ENCODE measurements around the gene VTCN1. TPM values are rescaled to one million over a fixed set of nuclear protein-coding genes. Genes with fewer than 3 reads are reported as not detected.

VTCN1 gene
- total and polyA plus RNA-seq, 2 of the 8 experiments (the other 6 are each of a cell fraction or from before 2014, with no cell fraction given): 0.32 TPM; not detected in 1

DNA sequence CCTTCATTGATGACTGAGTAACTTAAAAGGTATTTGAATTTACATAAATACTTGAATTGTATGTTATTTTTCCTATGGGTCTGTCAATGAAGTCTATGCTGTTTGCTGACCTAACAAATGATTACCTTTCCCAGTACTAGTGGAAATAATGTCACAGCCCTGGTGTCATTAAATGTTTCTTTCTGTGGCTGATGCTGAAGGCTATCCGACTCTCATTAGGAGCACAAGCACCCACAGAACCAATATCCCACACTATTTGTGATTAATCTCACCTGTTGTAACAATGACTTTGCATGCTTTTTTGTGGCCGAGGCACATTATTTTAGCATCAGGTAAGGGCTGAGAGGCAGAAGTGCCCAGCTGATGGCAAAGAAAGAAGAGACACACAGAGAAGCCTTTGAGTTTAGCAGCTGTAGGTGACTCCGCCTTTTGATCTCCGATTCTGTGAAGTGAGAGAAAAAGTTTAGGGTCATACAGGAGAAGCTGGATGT lies 63.3 kb downstream of the VTCN1 start:
- no peak for FAIRE-seq
- CTCF ChIA-PET (ENCODE audit: partially characterized antibody): interaction anchor here (0.5 to 2.6 kb wide), 3 partner anchors 13 to 19 kb away, joined by 3 to 6 read pairs (median 3); no protein-coding TSS in a partner anchor

More for the DNA sequence above, 63.3 kb downstream of the VTCN1 start:
- H3K4me1 ChIP-seq (replicated peaks in 1 of 4; ENCODE audit: control insufficient read depth in 3 of 4, insufficient read depth in 4 of 4, low read length in 3 of 4): peaks cover 0 to 6% (median 0%) of the 10 kb centered on the region in 4 experiments; a peak in 1 of 7 replicates
- H3K4me2 ChIP-seq (ENCODE audit: insufficient read depth in 1 of 2, low read depth in 2 of 2, low read length in 2 of 2): no peak overlapping the region
- no peak overlapping the region for H3K4me3 ChIP-seq (ENCODE audit: extremely low read depth in 1 of 4, insufficient read depth in 2 of 4, low read depth in 3 of 4, low read length in 4 of 4)
- TF ChIP-seq YY1 (IDR thresholded peaks at IDR 0.05; ENCODE audit: low read depth, low read length): no peak
- TF ChIP-seq POLR2A (IDR thresholded peaks at IDR 0.05; ENCODE audit: control extremely low read depth in 1 of 2, low read depth in 2 of 2, low read length in 2 of 2): no peak
- no peak for TF ChIP-seq SP1 (IDR thresholded peaks at IDR 0.05; ENCODE audit: low read depth, low read length)
- no peak for TF ChIP-seq SIX5 (IDR thresholded peaks at IDR 0.05; ENCODE audit: low read depth, low read length)
- no peak for TF ChIP-seq BCL11A (IDR thresholded peaks at IDR 0.05; ENCODE audit: low read depth in 2 of 2, low read length in 2 of 2)
- no peak for TF ChIP-seq CBX8 (IDR thresholded peaks at IDR 0.05; ENCODE audit: borderline replicate concordance, low read depth, low read length)
- no peak for TF ChIP-seq MAFK (IDR thresholded peaks at IDR 0.05; ENCODE audit: low read depth, low read length)
- H2AFZ ChIP-seq (ENCODE audit: low read length): no peak overlapping the region
- H2BK20ac ChIP-seq (ENCODE audit: low read length): no peak overlapping the region
- no peaks in the 10 kb centered on the region for H3K27me3 ChIP-seq (replicated peaks in 1 of 4; ENCODE audit: control insufficient read depth in 3 of 4, extremely low read depth in 1 of 4, insufficient read depth in 3 of 4, low read length in 3 of 4)
- no peak overlapping the region for H3K23ac ChIP-seq (ENCODE audit: insufficient read length)
- H3K18ac ChIP-seq (ENCODE audit: extremely low read depth, low read length): no peak overlapping the region
- H3K14ac ChIP-seq (ENCODE audit: insufficient read length): no peak overlapping the region
- no peaks in the 10 kb centered on the region for H3K9me3 ChIP-seq (ENCODE audit: insufficient read depth in 2 of 2, low read depth in 1 of 2, low read length in 1 of 2)
- H3K4ac ChIP-seq (replicated peaks; ENCODE audit: insufficient read length, low read depth, low read length): no peak overlapping the region
- no peak overlapping the region for H2BK15ac ChIP-seq (ENCODE audit: low read length)
- H4K5ac ChIP-seq (ENCODE audit: insufficient read length, low read depth, low read length): no peak overlapping the region
- no peak overlapping the region for H2BK5ac ChIP-seq (ENCODE audit: low read depth, low read length)
- no peak overlapping the region for H2BK120ac ChIP-seq (replicated peaks; ENCODE audit: low read depth, low read length)
- H3K23me2 ChIP-seq (ENCODE audit: low read depth, low read length): no peaks in the 10 kb centered on the region
- DNase-seq (ENCODE audit: low read depth in 1 of 2, low spot score in 2 of 2): no peak
- no peak overlapping the region for H2AK5ac ChIP-seq (ENCODE audit: low read depth, low read length)
- no peak overlapping the region for H3K27ac ChIP-seq (ENCODE audit: low read depth, low read length)
- H2BK12ac ChIP-seq (ENCODE audit: low read depth, low read length): no peak overlapping the region
- H4K91ac ChIP-seq (replicated peaks; ENCODE audit: insufficient read length, low read length): no peak overlapping the region
- H4K8ac ChIP-seq (ENCODE audit: extremely low read depth, insufficient read depth, low read length): no peak overlapping the region
- no peak overlapping the region for H3K9ac ChIP-seq (replicated peaks in 1 of 4; ENCODE audit: extremely low read depth in 1 of 4, low read depth in 3 of 4, low read length in 3 of 4)
- H3K36me3 ChIP-seq (ENCODE audit: control insufficient read depth in 2 of 4, insufficient read depth in 4 of 4, low read length in 3 of 4): no peaks in the 10 kb centered on the region
- no peak overlapping the region for H3K56ac ChIP-seq (replicated peaks; ENCODE audit: insufficient read length, low read depth, low read length)
- H3K79me1 ChIP-seq (ENCODE audit: low read depth, low read length): no peaks in the 10 kb centered on the region
- no peaks in the 10 kb centered on the region for H3K79me2 ChIP-seq (ENCODE audit: control insufficient read depth in 1 of 2, insufficient read depth in 2 of 2, low read length in 2 of 2)
- H4K20me1 ChIP-seq (replicated peaks in 1 of 2; ENCODE audit: control insufficient read depth in 1 of 2, insufficient read depth in 2 of 2, low read length in 2 of 2): no peaks in the 10 kb centered on the region
- POLR2A ChIA-PET (ENCODE audit: partially characterized antibody): interaction anchor here (0.7 kb wide), 1 partner anchor 141 kb away, joined by 3 read pairs; no protein-coding TSS in a partner anchor
- WGBS, 2 experiments (ENCODE audit: extremely low coverage in 1 of 2, insufficient coverage in 1 of 2, insufficient read length in 1 of 2, insufficient replicate concordance in 2 of 2, low coverage in 1 of 2, low lambda C conversion rate in 2 of 2, missing lambda C conversion rate in 1 of 2): 69% methylated on average over 4 of the region's 4 CpGs; no CpG with 5 or more reads in 1 of the 2 experiments

All from H1 (cell line).